Suprapubic skin (tissue), 4 donors: ENCODE data around the gene KATNIP. TPM values are rescaled to one million over a fixed set of nuclear protein-coding genes. Genes with fewer than 3 reads are reported as not detected.

Experiments used
- DNase-seq, 2 donors: peaks; one replicate each; pipeline ENCODE4 v3.0.0-alpha.2; 2019; ENCODE audit warnings: low spot score in 2 of 2
- H3K27ac ChIP-seq: fragments of 200-600 bp; sonication (generic); one replicate; pipeline ENCODE4 v1.5.1; 2019
- H3K27me3 ChIP-seq: fragments of 200-600 bp; sonication (generic); one replicate; pipeline ENCODE4 v1.5.1; 2019
- H3K36me3 ChIP-seq: fragments of 200-600 bp; sonication (generic); one replicate; pipeline ENCODE4 v1.5.1; 2019
- H3K4me1 ChIP-seq: fragments of 200-600 bp; sonication (generic); one replicate; pipeline ENCODE4 v1.5.1; 2019
- H3K4me3 ChIP-seq: fragments of 200-600 bp; sonication (generic); one replicate; pipeline ENCODE4 v1.5.1; 2019; ENCODE audit warnings: mild to moderate bottlenecking
- H3K9me3 ChIP-seq: fragments of 200-600 bp; sonication (generic); one replicate; pipeline ENCODE4 v1.5.1; 2019
- CTCF ChIP-seq, 2 donors: fragments of 200-600 bp in 1 of 2; fragments of 450-650 bp in 1 of 2; sonication (generic) in 1 of 2; IDR thresholded peaks; one replicate each; pipeline ENCODE4 v1.5.1; 2016 to 2019; ENCODE audit warnings: antibody characterized with exemption in 2 of 2, mild to moderate bottlenecking in 1 of 2, moderate library complexity in 1 of 2
- EP300 ChIP-seq: sonication (generic); formaldehyde crosslinking; IDR thresholded peaks from one replicate; pipeline ENCODE4 v1.6.1; 2017; ENCODE audit warnings: antibody characterized with exemption
- POLR2A ChIP-seq, 2 donors: fragments of 450-650 bp; IDR thresholded peaks; one replicate each; pipeline ENCODE4 v1.6.1; 2017; ENCODE audit warnings: antibody characterized with exemption in 2 of 2, mild to moderate bottlenecking in 2 of 2, moderate library complexity in 2 of 2
- POLR2AphosphoS5 ChIP-seq, 3 donors: sonication (generic); formaldehyde crosslinking; IDR thresholded peaks; one replicate each; pipeline ENCODE4 v1.6.1; 2017; ENCODE audit warnings: antibody characterized with exemption in 3 of 3
- WGBS: methylation state at CpG from one replicate; pipeline ENCODE4 v1.1.5; 2018; 5-methylcytosine and 5-hydroxymethylcytosine counted together
- total RNA-seq, 4 donors: library from RNA; depleted of rRNA; stranded (reverse); fragments of >200 nt; gene quantifications; one replicate each; pipeline ENCODE4 v1.1.0, GENCODE V29; 2016

KATNIP gene
- total RNA-seq, 4 donors from 2014 or later: 27.6 to 52.7 (median 32.1) TPM

DNA sequence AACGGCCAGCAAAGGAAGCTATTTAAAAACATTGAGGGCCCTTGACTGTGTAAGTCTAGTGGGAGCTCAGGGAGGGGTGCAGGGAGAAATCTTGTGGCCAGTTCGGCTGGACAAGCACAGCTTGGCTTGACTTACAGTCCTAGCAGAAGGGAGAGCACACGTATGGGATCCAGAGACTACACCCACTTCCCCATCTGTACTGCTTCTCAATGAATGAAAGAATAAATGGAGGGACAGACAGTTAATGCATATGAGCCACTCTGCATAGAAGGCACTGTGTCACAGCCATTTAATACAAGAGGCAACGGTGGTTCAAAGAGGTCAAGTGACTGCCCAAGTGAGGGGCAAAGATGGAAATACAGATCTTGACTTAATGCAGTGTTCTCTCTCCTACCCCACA, 15.7 kb upstream of the KATNIP start:
- peaks cover 94% of the 10 kb centered on the region for H3K36me3 ChIP-seq

GRCh38 chr16:27538528-27538927, 11.4 kb upstream of the KATNIP start:
- no peaks in the 10 kb centered on the region for H3K4me1 ChIP-seq
- H3K9me3 ChIP-seq: no peaks in the 10 kb centered on the region
- 74% methylated on average over 5 of the region's 5 CpGs for WGBS
- H3K27me3 ChIP-seq: no peaks in the 10 kb centered on the region
- no peak for DNase-seq
- H3K27ac ChIP-seq: no peak overlapping the region
- no peak for TF ChIP-seq CTCF (IDR thresholded peaks at IDR 0.05)
- TF ChIP-seq POLR2AphosphoS5 (IDR thresholded peaks at IDR 0.05): no peak
- TF ChIP-seq POLR2A (IDR thresholded peaks at IDR 0.05): no peak
- H3K36me3 ChIP-seq: peaks cover 95% of the 10 kb centered on the region
- H3K4me3 ChIP-seq: no peak overlapping the region

More for the DNA sequence above, 15.7 kb upstream of the KATNIP start:
- Histone ChIP-seq H3K9me3 (no peaks in the 10 kb centered on the region), H3K27me3 (no peaks in the 10 kb centered on the region), H3K4me3 (no peak overlapping the region), H3K27ac (no peak overlapping the region), H3K4me1 (no peaks in the 10 kb centered on the region)
- DNase-seq: no peak
- 100% methylated on average over 4 of the region's 4 CpGs for WGBS
- TF ChIP-seq EP300 (no peak), POLR2A (IDR thresholded peaks at IDR 0.05) (no peak), POLR2AphosphoS5 (IDR thresholded peaks at IDR 0.05) (no peak), CTCF (IDR thresholded peaks at IDR 0.05) (no peak)

DNA sequence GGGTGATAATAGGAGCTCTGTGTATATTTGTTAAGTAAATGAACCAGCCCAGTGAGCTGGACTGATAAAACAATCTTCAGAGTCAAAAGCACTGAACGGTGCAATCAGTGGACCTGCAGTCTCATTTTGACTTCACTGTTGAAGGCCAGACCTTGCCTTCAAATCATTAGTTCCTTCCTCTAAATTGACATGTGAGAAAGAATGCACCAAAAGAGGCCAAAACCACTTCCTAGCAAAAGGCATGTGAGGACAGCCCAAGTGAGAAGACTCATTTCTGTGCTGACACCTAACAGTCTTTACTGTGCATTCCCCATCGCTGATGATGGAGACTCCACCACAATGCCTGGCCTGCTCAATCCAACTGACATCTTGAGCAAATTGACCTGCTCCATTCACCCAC, 10.8 kb upstream of the KATNIP start:
- Histone ChIP-seq H3K36me3 (peaks cover 95% of the 10 kb centered on the region), H3K4me1 (no peaks in the 10 kb centered on the region), H3K4me3 (no peak overlapping the region), H3K9me3 (no peaks in the 10 kb centered on the region), H3K27ac (no peak overlapping the region), H3K27me3 (no peaks in the 10 kb centered on the region)
- DNase-seq: no peak
- WGBS: 95% methylated on average over 2 of the region's 2 CpGs
- no peak for TF ChIP-seq POLR2A (IDR thresholded peaks at IDR 0.05)
- TF ChIP-seq CTCF (IDR thresholded peaks at IDR 0.05): no peak
- TF ChIP-seq EP300: no peak
- no peak for TF ChIP-seq POLR2AphosphoS5 (IDR thresholded peaks at IDR 0.05)

- H3K36me3 ChIP-seq: peaks cover 95% of the 10 kb centered on the region
- no peak overlapping the region for H3K27ac ChIP-seq
- H3K27me3 ChIP-seq: no peaks in the 10 kb centered on the region
- 76% methylated on average over 5 of the region's 5 CpGs for WGBS
- TF ChIP-seq POLR2A (IDR thresholded peaks at IDR 0.05) (no peak), CTCF (IDR thresholded peaks at IDR 0.05) (no peak), EP300 (no peak), POLR2AphosphoS5 (IDR thresholded peaks at IDR 0.05) (no peak)
- no peak overlapping the region for H3K4me3 ChIP-seq
- DNase-seq: no peak
- no peaks in the 10 kb centered on the region for H3K4me1 ChIP-seq
- no peaks in the 10 kb centered on the region for H3K9me3 ChIP-seq
Measured at GRCh38 chr16:27539636-27540035, 10.3 kb upstream of the KATNIP start.

DNA sequence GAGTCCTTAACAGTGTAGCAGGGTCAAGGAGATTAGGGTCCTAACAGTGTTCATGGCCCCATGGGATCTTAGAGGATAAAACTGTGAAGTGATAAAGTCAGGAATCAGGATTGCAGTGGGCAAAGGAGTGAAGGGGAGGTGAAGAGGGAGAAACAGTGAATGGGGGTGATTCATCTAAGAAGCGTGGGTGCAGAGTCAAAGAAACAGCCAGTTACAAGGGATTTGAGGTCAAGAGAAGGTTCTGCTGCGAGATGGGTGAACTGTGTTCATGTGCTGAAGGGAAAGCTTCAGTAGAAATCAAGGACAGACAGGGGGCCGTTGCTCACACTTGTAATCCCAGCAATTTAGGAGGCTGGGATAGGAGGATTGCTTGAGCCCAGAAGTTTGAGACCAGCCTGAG, 6.1 kb upstream of the KATNIP start:
- no peak for DNase-seq
- peaks cover 62% of the 10 kb centered on the region for H3K36me3 ChIP-seq
- WGBS: 93% methylated on average over 3 of the region's 3 CpGs
- TF ChIP-seq EP300 (no peak), POLR2A (IDR thresholded peaks at IDR 0.05) (no peak), CTCF (IDR thresholded peaks at IDR 0.05) (no peak), POLR2AphosphoS5 (IDR thresholded peaks at IDR 0.05) (no peak)
- no peaks in the 10 kb centered on the region for H3K9me3 ChIP-seq
- peaks cover 34% of the 10 kb centered on the region for H3K4me1 ChIP-seq
- no peak overlapping the region for H3K27ac ChIP-seq
- H3K27me3 ChIP-seq: no peaks in the 10 kb centered on the region
- H3K4me3 ChIP-seq: no peak overlapping the region
